HEK293 (cell line): Measurements from ENCODE around the gene TPSD1.

Experiments used
- CTCF ChIP-seq: fragments of 450-650 bp; formaldehyde crosslinking; IDR thresholded peaks from 2 replicates; pipeline ENCODE4 v1.5.1; 2016; ENCODE audit warnings: missing biosample characterization, missing genetic modification characterization
- FEZF1 ChIP-seq: fragments of 450-650 bp; formaldehyde crosslinking; IDR thresholded peaks from 2 replicates; pipeline ENCODE4 v1.5.1; 2016; ENCODE audit warnings: missing biosample characterization, missing genetic modification characterization
- ZBTB7A ChIP-seq: fragments of 450-650 bp; formaldehyde crosslinking; IDR thresholded peaks from 2 replicates; pipeline ENCODE4 v1.5.1; 2016; ENCODE audit warnings: low read depth, missing biosample characterization, missing genetic modification characterization
- ZNF274 ChIP-seq, 2 experiments: fragments of 200-500 bp in 1 of 2; fragments of 450-650 bp in 1 of 2; sonication (Bioruptor generic) in 1 of 2; formaldehyde crosslinking in 1 of 2; IDR thresholded peaks; 2 replicates each; pipeline versions ENCODE4 v1.5.1 to v1.6.1; 2014 to 2016; ENCODE audit warnings: borderline replicate concordance in 1 of 2, inconsistent platforms in 1 of 2, low read length in 1 of 2, missing biosample characterization in 1 of 2, missing genetic modification characterization in 1 of 2
- ZNF354C ChIP-seq: fragments of 450-650 bp; formaldehyde crosslinking; IDR thresholded peaks from 2 replicates; pipeline ENCODE4 v1.5.1; 2016; ENCODE audit warnings: missing biosample characterization, missing genetic modification characterization, low read depth, borderline replicate concordance
- ZNF510 ChIP-seq: fragments of 450-650 bp; formaldehyde crosslinking; IDR thresholded peaks from 2 replicates; pipeline ENCODE4 v1.5.1; 2018; ENCODE audit warnings: mild to moderate bottlenecking, missing genetic modification characterization, missing biosample characterization; ENCODE audit not compliant: insufficient replicate concordance
- ZNF596 ChIP-seq: fragments of 450-650 bp; IDR thresholded peaks from 2 replicates; pipeline ENCODE4 v1.5.0; 2018; ENCODE audit warnings: missing biosample characterization, mild to moderate bottlenecking, missing genetic modification characterization, moderate library complexity
- ZNF76 ChIP-seq: fragments of 450-650 bp; formaldehyde crosslinking; IDR thresholded peaks from 2 replicates; pipeline ENCODE4; 2016; ENCODE audit warnings: low read depth, missing biosample characterization, missing genetic modification characterization, borderline replicate concordance
- ZNF792 ChIP-seq: fragments of 450-650 bp; formaldehyde crosslinking; IDR thresholded peaks from 2 replicates; pipeline ENCODE4 v1.5.1; 2016; ENCODE audit warnings: missing biosample characterization, missing genetic modification characterization
- ZSCAN18 ChIP-seq: fragments of 450-650 bp; formaldehyde crosslinking; IDR thresholded peaks from 2 replicates; pipeline ENCODE4 v1.5.1; 2016; ENCODE audit warnings: missing biosample characterization, missing genetic modification characterization

- no peak for TF ChIP-seq ZNF354C
- no peak for TF ChIP-seq ZNF274 (IDR thresholded peaks at IDR 0.05; ENCODE audit: low read length)
- no peak for TF ChIP-seq ZNF274 (tag by site-specific recombination; IDR thresholded peaks at IDR 0.05; ENCODE audit: borderline replicate concordance)
- no peak for TF ChIP-seq CTCF
- TF ChIP-seq ZNF510 (tag by site-specific recombination) = no peak
- no peak for TF ChIP-seq FEZF1 (tag by site-specific recombination)
- no peak for TF ChIP-seq ZNF792 (tag by site-specific recombination)
- no peak for TF ChIP-seq ZNF596 (tag by site-specific recombination)
- no peak for TF ChIP-seq ZNF76
- no peak for TF ChIP-seq ZSCAN18 (tag by site-specific recombination)
- TF ChIP-seq ZBTB7A (tag by site-specific recombination) = no peak
These were observed 24.9 kb downstream of the TPSD1 start for GRCh38 chr16:1280783-1281182.
